ENCODE measurements around the gene WFIKKN2.

The WFIKKN2 gene

GRCh38 chr17:50813583-50813982 lies 21.8 kb upstream of the WFIKKN2 start:
- DNase-seq (ENCODE audit: low read depth) = no peak

GRCh38 chr17:50815400-50815799 lies 20.0 kb upstream of the WFIKKN2 start:
- no peak for DNase-seq (ENCODE audit: low read depth)

- DNase-seq (ENCODE audit: low read depth) = no peak
Observed at GRCh38 chr17:50816271-50816670, 19.1 kb upstream of the WFIKKN2 start.

- DNase-seq (ENCODE audit: low read depth) = peak; percentile 34
Observed at GRCh38 chr17:50816771-50817751, 18.3 kb upstream of the WFIKKN2 start.

GRCh38 chr17:50817838-50818237 lies 17.5 kb upstream of the WFIKKN2 start:
- DNase-seq (ENCODE audit: low read depth) = no peak

GRCh38 chr17:50818261-50818660 lies 17.1 kb upstream of the WFIKKN2 start:
- DNase-seq (ENCODE audit: low read depth) = no peak

- DNase-seq (ENCODE audit: low read depth) = no peak
Observed at GRCh38 chr17:50818921-50819657, 16.3 kb upstream of the WFIKKN2 start.

GRCh38 chr17:50820651-50821050 lies 14.7 kb upstream of the WFIKKN2 start:
- DNase-seq (ENCODE audit: low read depth) = no peak

- no peak for DNase-seq (ENCODE audit: low read depth)
Observed at GRCh38 chr17:50822550-50822949, 12.8 kb upstream of the WFIKKN2 start.

- no peak for DNase-seq (ENCODE audit: low read depth)
Observed at GRCh38 chr17:50824429-50824828, 11.0 kb upstream of the WFIKKN2 start.

- DNase-seq (ENCODE audit: low read depth) = no peak
Observed at GRCh38 chr17:50825188-50825587, 10.2 kb upstream of the WFIKKN2 start.

- DNase-seq (ENCODE audit: low read depth) = no peak
Observed at GRCh38 chr17:50828508-50829170, 6.7 kb upstream of the WFIKKN2 start.

GRCh38 chr17:50829332-50829731 lies 6.1 kb upstream of the WFIKKN2 start:
- DNase-seq (ENCODE audit: low read depth) = no peak

GRCh38 chr17:50830352-50830751 lies 5.0 kb upstream of the WFIKKN2 start:
- no peak for DNase-seq (ENCODE audit: low read depth)

- DNase-seq (ENCODE audit: low read depth) = no peak
Observed at GRCh38 chr17:50830994-50831393, 4.4 kb upstream of the WFIKKN2 start.

GRCh38 chr17:50831471-50831928 lies 3.9 kb upstream of the WFIKKN2 start:
- DNase-seq (ENCODE audit: low read depth) = no peak

GRCh38 chr17:50832267-50832863 lies 3.0 kb upstream of the WFIKKN2 start:
- no peak for DNase-seq (ENCODE audit: low read depth)

GRCh38 chr17:50832864-50833381 lies 2.5 kb upstream of the WFIKKN2 start:
- no peak for DNase-seq (ENCODE audit: low read depth)

GRCh38 chr17:50833510-50834428 lies 1.6 kb upstream of the WFIKKN2 start:
- no peak for DNase-seq (ENCODE audit: low read depth)

GRCh38 chr17:50834429-50835300 lies 721 bp upstream of the WFIKKN2 start:
- DNase-seq (ENCODE audit: low read depth) = no peak

Measured in stimulated activated CD4-positive, alpha-beta T cell treated with anti-CD3 and anti-CD28 coated beads, Interleukin-2, amount 100 ng/mL, for 4 hours (primary cell).